HepG2 (cell line): Measurements from ENCODE around the gene CHN2. TPM values are rescaled to one million over a fixed set of nuclear protein-coding genes. Genes with fewer than 3 reads are reported as not detected.
A peak's percentile ranks its signal among the peaks of the same experiment; 100 is the strongest.

Source experiments
- MAF1 ChIP-seq: sonication (generic); formaldehyde crosslinking; IDR thresholded peaks from 2 replicates; pipeline ENCODE4 v1.5.0; 2020; ENCODE audit warnings: missing genetic modification reagents, borderline replicate concordance
- ZNF577 ChIP-seq: sonication (generic); formaldehyde crosslinking; IDR thresholded peaks from 2 replicates; pipeline ENCODE4 v1.4.0; 2020; ENCODE audit warnings: mild to moderate bottlenecking, low read depth, missing genetic modification reagents, borderline replicate concordance
- polyA plus RNA-seq, 8 experiments: library from polyadenylated mRNA; depleted of rRNA in 3 of 8; stranded (reverse) in 7 of 8; unstranded in 1 of 8; fragments of >200 nt; fragmentation: Illumina TruSeq in 4 of 8; extraction: Trizol in 4 of 8; gene quantifications; 2 replicates each; pipeline versions ENCODE4 v1.2.1 to v1.2.3, GENCODE V29; 2011 to 2016; ENCODE audit warnings: low read depth in 4 of 8, missing spikeins in 1 of 8, mixed read lengths in 1 of 8; ENCODE audit not compliant: insufficient read depth in 1 of 8
- total RNA-seq, 5 experiments: library from RNA; depleted of rRNA; stranded (reverse); fragments of >200 nt; fragmentation: Illumina TruSeq; extraction: Trizol; gene quantifications; 2 replicates each; pipeline ENCODE4 v1.2.3, GENCODE V29; 2016; ENCODE audit warnings: low read depth in 1 of 5
- TF ChIP-seq, protein P1 (sequence below): sonication (generic); formaldehyde crosslinking; IDR thresholded peaks from 2 replicates; pipeline ENCODE4 v1.5.0; 2020; ENCODE audit warnings: missing genetic modification reagents
- TF ChIP-seq, protein P2 (sequence below): sonication (generic); formaldehyde crosslinking; IDR thresholded peaks from 2 replicates; pipeline ENCODE4 v1.4.0; 2020; ENCODE audit warnings: mild to moderate bottlenecking, missing genetic modification reagents, borderline replicate concordance
- TF ChIP-seq, protein P3 (sequence below): sonication (generic); formaldehyde crosslinking; IDR thresholded peaks from one replicate; pipeline ENCODE4 v1.5.1; 2020; ENCODE audit warnings: mild to moderate bottlenecking, missing genetic modification reagents; ENCODE audit errors: not compliant biosample characterization
- TF ChIP-seq, protein P4 (sequence below): IDR thresholded peaks from 2 replicates; pipeline ENCODE4 v1.6.1; 2016; ENCODE audit warnings: mild to moderate bottlenecking
- TF ChIP-seq, protein P5 (sequence below): sonication (generic); formaldehyde crosslinking; IDR thresholded peaks from 2 replicates; pipeline ENCODE4 v1.5.1; 2020; ENCODE audit warnings: missing genetic modification reagents, mild to moderate bottlenecking, borderline replicate concordance

Gene CHN2
- total and polyA plus RNA-seq, 2 of the 13 experiments (the other 11 are each of a cell fraction or from before 2014, with no cell fraction given), result 23.5 to 30.5 TPM

DNA sequence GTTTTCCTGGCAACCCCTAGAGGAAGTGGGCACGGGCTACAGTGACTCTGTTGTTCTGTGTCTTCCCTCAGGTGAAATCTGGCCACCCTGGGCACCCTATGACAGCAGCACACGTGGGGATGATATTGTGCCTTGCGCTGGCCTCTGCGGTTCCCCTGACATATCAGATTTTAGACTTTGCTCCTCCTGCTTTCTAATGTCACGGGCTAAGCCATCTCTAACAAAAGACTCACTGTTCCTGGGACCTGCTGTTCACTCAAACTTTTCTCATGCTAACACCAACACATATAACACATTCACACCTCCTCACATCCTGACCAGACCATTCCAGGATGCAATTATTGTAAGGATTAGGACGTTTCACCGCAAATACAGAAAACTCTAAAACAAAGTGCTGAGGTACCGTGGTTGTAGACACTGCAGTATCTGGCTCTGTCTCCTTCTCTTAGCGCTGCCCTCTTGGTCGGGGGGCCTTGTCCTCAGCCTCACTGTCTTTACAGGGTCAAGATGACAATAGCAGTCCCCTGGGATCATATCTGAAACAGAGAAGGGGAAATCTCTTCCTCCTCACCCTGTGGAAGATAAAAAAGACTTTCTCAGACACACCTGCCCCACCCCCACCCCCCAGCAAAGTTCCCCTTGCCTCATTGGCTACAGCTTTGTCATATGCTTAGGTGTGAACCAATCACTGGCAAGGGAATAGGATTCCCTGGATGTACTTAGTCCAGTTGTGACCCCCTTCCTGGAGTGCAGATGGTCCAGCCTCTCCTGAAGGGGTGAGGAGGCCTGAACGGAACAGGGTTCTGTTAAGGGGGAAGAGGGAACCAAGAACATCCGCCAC, 14.1 kb downstream of the CHN2 start (continued):
- TF ChIP-seq, protein P1, sequence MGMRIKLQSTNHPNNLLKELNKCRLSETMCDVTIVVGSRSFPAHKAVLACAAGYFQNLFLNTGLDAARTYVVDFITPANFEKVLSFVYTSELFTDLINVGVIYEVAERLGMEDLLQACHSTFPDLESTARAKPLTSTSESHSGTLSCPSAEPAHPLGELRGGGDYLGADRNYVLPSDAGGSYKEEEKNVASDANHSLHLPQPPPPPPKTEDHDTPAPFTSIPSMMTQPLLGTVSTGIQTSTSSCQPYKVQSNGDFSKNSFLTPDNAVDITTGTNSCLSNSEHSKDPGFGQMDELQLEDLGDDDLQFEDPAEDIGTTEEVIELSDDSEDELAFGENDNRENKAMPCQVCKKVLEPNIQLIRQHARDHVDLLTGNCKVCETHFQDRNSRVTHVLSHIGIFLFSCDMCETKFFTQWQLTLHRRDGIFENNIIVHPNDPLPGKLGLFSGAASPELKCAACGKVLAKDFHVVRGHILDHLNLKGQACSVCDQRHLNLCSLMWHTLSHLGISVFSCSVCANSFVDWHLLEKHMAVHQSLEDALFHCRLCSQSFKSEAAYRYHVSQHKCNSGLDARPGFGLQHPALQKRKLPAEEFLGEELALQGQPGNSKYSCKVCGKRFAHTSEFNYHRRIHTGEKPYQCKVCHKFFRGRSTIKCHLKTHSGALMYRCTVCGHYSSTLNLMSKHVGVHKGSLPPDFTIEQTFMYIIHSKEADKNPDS (CRISPR knock-in tag), result peak; percentile 68; the same call in 1 of the 2 replicates
- TF ChIP-seq ZNF577 (no peak), MAF1 (CRISPR knock-in tag) (no peak)
- TF ChIP-seq, protein P2, sequence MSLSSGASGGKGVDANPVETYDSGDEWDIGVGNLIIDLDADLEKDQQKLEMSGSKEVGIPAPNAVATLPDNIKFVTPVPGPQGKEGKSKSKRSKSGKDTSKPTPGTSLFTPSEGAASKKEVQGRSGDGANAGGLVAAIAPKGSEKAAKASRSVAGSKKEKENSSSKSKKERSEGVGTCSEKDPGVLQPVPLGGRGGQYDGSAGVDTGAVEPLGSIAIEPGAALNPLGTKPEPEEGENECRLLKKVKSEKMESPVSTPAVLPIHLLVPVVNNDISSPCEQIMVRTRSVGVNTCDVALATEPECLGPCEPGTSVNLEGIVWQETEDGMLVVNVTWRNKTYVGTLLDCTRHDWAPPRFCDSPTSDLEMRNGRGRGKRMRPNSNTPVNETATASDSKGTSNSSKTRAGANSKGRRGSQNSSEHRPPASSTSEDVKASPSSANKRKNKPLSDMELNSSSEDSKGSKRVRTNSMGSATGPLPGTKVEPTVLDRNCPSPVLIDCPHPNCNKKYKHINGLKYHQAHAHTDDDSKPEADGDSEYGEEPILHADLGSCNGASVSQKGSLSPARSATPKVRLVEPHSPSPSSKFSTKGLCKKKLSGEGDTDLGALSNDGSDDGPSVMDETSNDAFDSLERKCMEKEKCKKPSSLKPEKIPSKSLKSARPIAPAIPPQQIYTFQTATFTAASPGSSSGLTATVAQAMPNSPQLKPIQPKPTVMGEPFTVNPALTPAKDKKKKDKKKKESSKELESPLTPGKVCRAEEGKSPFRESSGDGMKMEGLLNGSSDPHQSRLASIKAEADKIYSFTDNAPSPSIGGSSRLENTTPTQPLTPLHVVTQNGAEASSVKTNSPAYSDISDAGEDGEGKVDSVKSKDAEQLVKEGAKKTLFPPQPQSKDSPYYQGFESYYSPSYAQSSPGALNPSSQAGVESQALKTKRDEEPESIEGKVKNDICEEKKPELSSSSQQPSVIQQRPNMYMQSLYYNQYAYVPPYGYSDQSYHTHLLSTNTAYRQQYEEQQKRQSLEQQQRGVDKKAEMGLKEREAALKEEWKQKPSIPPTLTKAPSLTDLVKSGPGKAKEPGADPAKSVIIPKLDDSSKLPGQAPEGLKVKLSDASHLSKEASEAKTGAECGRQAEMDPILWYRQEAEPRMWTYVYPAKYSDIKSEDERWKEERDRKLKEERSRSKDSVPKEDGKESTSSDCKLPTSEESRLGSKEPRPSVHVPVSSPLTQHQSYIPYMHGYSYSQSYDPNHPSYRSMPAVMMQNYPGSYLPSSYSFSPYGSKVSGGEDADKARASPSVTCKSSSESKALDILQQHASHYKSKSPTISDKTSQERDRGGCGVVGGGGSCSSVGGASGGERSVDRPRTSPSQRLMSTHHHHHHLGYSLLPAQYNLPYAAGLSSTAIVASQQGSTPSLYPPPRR (CRISPR knock-in tag), result peak; percentile 93
- TF ChIP-seq, protein P3, sequence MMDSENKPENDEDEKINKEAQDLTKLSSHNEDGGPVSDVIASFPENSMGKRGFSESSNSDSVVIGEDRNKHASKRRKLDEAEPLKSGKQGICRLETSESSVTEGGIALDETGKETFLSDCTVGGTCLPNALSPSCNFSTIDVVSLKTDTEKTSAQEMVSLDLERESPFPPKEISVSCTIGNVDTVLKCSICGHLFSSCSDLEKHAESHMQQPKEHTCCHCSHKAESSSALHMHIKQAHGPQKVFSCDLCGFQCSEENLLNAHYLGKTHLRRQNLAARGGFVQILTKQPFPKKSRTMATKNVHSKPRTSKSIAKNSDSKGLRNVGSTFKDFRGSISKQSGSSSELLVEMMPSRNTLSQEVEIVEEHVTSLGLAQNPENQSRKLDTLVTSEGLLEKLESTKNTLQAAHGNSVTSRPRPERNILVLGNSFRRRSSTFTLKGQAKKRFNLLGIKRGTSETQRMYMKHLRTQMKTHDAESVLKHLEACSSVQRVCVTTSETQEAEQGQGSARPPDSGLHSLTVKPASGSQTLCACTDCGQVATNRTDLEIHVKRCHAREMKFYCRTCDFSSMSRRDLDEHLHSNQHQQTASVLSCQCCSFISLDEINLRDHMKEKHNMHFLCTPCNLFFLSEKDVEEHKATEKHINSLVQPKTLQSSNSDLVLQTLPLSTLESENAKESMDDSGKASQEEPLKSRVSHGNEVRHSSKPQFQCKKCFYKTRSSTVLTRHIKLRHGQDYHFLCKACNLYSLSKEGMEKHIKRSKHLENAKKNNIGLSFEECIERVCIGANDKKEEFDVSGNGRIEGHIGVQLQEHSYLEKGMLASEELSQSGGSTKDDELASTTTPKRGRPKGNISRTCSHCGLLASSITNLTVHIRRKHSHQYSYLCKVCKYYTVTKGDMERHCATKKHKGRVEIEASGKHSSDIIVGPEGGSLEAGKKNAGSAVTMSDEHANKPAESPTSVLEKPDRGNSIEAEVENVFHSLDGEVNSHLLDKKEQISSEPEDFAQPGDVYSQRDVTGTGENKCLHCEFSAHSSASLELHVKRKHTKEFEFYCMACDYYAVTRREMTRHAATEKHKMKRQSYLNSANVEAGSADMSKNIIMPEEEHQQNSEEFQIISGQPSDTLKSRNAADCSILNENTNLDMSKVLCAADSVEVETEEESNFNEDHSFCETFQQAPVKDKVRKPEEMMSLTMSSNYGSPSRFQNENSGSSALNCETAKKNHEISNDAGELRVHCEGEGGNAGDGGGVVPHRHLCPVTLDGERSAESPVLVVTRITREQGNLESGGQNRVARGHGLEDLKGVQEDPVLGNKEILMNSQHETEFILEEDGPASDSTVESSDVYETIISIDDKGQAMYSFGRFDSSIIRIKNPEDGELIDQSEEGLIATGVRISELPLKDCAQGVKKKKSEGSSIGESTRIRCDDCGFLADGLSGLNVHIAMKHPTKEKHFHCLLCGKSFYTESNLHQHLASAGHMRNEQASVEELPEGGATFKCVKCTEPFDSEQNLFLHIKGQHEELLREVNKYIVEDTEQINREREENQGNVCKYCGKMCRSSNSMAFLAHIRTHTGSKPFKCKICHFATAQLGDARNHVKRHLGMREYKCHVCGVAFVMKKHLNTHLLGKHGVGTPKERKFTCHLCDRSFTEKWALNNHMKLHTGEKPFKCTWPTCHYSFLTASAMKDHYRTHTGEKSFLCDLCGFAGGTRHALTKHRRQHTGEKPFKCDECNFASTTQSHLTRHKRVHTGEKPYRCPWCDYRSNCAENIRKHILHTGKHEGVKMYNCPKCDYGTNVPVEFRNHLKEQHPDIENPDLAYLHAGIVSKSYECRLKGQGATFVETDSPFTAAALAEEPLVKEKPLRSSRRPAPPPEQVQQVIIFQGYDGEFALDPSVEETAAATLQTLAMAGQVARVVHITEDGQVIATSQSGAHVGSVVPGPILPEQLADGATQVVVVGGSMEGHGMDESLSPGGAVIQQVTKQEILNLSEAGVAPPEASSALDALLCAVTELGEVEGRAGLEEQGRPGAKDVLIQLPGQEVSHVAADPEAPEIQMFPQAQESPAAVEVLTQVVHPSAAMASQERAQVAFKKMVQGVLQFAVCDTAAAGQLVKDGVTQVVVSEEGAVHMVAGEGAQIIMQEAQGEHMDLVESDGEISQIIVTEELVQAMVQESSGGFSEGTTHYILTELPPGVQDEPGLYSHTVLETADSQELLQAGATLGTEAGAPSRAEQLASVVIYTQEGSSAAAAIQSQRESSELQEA, result no peak
- TF ChIP-seq, protein P4, sequence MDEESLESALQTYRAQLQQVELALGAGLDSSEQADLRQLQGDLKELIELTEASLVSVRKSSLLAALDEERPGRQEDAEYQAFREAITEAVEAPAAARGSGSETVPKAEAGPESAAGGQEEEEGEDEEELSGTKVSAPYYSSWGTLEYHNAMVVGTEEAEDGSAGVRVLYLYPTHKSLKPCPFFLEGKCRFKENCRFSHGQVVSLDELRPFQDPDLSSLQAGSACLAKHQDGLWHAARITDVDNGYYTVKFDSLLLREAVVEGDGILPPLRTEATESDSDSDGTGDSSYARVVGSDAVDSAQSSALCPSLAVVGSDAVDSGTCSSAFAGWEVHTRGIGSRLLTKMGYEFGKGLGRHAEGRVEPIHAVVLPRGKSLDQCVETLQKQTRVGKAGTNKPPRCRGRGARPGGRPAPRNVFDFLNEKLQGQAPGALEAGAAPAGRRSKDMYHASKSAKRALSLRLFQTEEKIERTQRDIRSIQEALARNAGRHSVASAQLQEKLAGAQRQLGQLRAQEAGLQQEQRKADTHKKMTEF (CRISPR knock-in tag), result peak; percentile 74; the same call in 1 of the 2 replicates
- TF ChIP-seq, protein P5, sequence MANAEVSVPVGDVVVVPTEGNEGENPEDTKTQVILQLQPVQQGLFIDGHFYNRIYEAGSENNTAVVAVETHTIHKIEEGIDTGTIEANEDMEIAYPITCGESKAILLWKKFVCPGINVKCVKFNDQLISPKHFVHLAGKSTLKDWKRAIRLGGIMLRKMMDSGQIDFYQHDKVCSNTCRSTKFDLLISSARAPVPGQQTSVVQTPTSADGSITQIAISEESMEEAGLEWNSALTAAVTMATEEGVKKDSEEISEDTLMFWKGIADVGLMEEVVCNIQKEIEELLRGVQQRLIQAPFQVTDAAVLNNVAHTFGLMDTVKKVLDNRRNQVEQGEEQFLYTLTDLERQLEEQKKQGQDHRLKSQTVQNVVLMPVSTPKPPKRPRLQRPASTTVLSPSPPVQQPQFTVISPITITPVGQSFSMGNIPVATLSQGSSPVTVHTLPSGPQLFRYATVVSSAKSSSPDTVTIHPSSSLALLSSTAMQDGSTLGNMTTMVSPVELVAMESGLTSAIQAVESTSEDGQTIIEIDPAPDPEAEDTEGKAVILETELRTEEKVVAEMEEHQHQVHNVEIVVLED (CRISPR knock-in tag), result no peak
